ENCODE results near the gene SKIC2.
"Not testable (repeated sequence)": the region's sequence is repeated elsewhere in the genome, so short reads cannot be mapped to it uniquely, and the experiment has no call there.

Gene SKIC2

GRCh38 chr6:32003301-32003700, 44.3 kb downstream of the SKIC2 start:
- H3K27ac ChIP-seq; H3K4me1 ChIP-seq (ENCODE audit: control insufficient read depth in 1 of 2, insufficient read depth in 1 of 2, low read depth in 1 of 2, low read length in 1 of 2); H3K27me3 ChIP-seq; H3K9me3 ChIP-seq; H3K36me3 ChIP-seq; H3K4me3 ChIP-seq (ENCODE audit: low read depth in 1 of 2, low read length in 1 of 2): not testable (repeated sequence)

GRCh38 chr6:32004393-32004792, 45.4 kb downstream of the SKIC2 start:
- not testable (repeated sequence) for H3K36me3 ChIP-seq; H3K4me3 ChIP-seq (ENCODE audit: low read depth in 1 of 2, low read length in 1 of 2); H3K27ac ChIP-seq; H3K27me3 ChIP-seq; H3K4me1 ChIP-seq (ENCODE audit: control insufficient read depth in 1 of 2, insufficient read depth in 1 of 2, low read depth in 1 of 2, low read length in 1 of 2); H3K9me3 ChIP-seq

GRCh38 chr6:32004864-32005537, 46.0 kb downstream of the SKIC2 start:
- H3K27me3 ChIP-seq; H3K4me3 ChIP-seq (ENCODE audit: low read depth in 1 of 2, low read length in 1 of 2); H3K27ac ChIP-seq; H3K4me1 ChIP-seq (ENCODE audit: control insufficient read depth in 1 of 2, insufficient read depth in 1 of 2, low read depth in 1 of 2, low read length in 1 of 2); H3K36me3 ChIP-seq; H3K9me3 ChIP-seq: not testable (repeated sequence)

GRCh38 chr6:32005538-32005880, 46.5 kb downstream of the SKIC2 start:
- not testable (repeated sequence) for H3K9me3 ChIP-seq; H3K27me3 ChIP-seq; H3K4me1 ChIP-seq (ENCODE audit: control insufficient read depth in 1 of 2, insufficient read depth in 1 of 2, low read depth in 1 of 2, low read length in 1 of 2); H3K4me3 ChIP-seq (ENCODE audit: low read depth in 1 of 2, low read length in 1 of 2); H3K36me3 ChIP-seq; H3K27ac ChIP-seq

GRCh38 chr6:32005991-32006529, 47.1 kb downstream of the SKIC2 start:
- H3K36me3 ChIP-seq = not testable (repeated sequence)

GRCh38 chr6:32007086-32007485, 48.1 kb downstream of the SKIC2 start:
- not testable (repeated sequence) for H3K27me3 ChIP-seq; H3K27ac ChIP-seq; H3K36me3 ChIP-seq; H3K4me1 ChIP-seq (ENCODE audit: control insufficient read depth in 1 of 2, insufficient read depth in 1 of 2, low read depth in 1 of 2, low read length in 1 of 2); H3K4me3 ChIP-seq (ENCODE audit: low read depth in 1 of 2, low read length in 1 of 2); H3K9me3 ChIP-seq

More at GRCh38 chr6:32005991-32006529, 47.1 kb downstream of the SKIC2 start:
- H3K27ac ChIP-seq; H3K4me3 ChIP-seq (ENCODE audit: low read depth in 1 of 2, low read length in 1 of 2); H3K4me1 ChIP-seq (ENCODE audit: control insufficient read depth in 1 of 2, insufficient read depth in 1 of 2, low read depth in 1 of 2, low read length in 1 of 2); H3K9me3 ChIP-seq; H3K27me3 ChIP-seq: not testable (repeated sequence)

- not testable (repeated sequence) for H3K27me3 ChIP-seq; H3K27ac ChIP-seq; H3K4me1 ChIP-seq (ENCODE audit: control insufficient read depth in 1 of 2, insufficient read depth in 1 of 2, low read depth in 1 of 2, low read length in 1 of 2); H3K9me3 ChIP-seq; H3K36me3 ChIP-seq; H3K4me3 ChIP-seq (ENCODE audit: low read depth in 1 of 2, low read length in 1 of 2)
These were observed 49.1 kb downstream of the SKIC2 start for GRCh38 chr6:32008037-32008436.

GRCh38 chr6:32008616-32009015, 49.6 kb downstream of the SKIC2 start:
- not testable (repeated sequence) for H3K27me3 ChIP-seq; H3K9me3 ChIP-seq; H3K4me1 ChIP-seq (ENCODE audit: control insufficient read depth in 1 of 2, insufficient read depth in 1 of 2, low read depth in 1 of 2, low read length in 1 of 2); H3K4me3 ChIP-seq (ENCODE audit: low read depth in 1 of 2, low read length in 1 of 2); H3K27ac ChIP-seq; H3K36me3 ChIP-seq

- H3K27me3 ChIP-seq; H3K4me1 ChIP-seq (ENCODE audit: control insufficient read depth in 1 of 2, insufficient read depth in 1 of 2, low read depth in 1 of 2, low read length in 1 of 2); H3K4me3 ChIP-seq (ENCODE audit: low read depth in 1 of 2, low read length in 1 of 2); H3K27ac ChIP-seq; H3K36me3 ChIP-seq; H3K9me3 ChIP-seq: not testable (repeated sequence)
These were observed 50.6 kb downstream of the SKIC2 start for GRCh38 chr6:32009537-32009936.

GRCh38 chr6:32010856-32011530, 52.0 kb downstream of the SKIC2 start:
- H3K27me3 ChIP-seq; H3K4me3 ChIP-seq (ENCODE audit: low read depth in 1 of 2, low read length in 1 of 2); H3K9me3 ChIP-seq; H3K27ac ChIP-seq; H3K4me1 ChIP-seq (ENCODE audit: control insufficient read depth in 1 of 2, insufficient read depth in 1 of 2, low read depth in 1 of 2, low read length in 1 of 2); H3K36me3 ChIP-seq: not testable (repeated sequence)

- H3K9me3 ChIP-seq; H3K4me1 ChIP-seq (ENCODE audit: control insufficient read depth in 1 of 2, insufficient read depth in 1 of 2, low read depth in 1 of 2, low read length in 1 of 2); H3K36me3 ChIP-seq; H3K4me3 ChIP-seq (ENCODE audit: low read depth in 1 of 2, low read length in 1 of 2); H3K27me3 ChIP-seq; H3K27ac ChIP-seq: not testable (repeated sequence)
These were observed 54.1 kb downstream of the SKIC2 start for GRCh38 chr6:32012941-32013617.

GRCh38 chr6:32013738-32014137, 54.8 kb downstream of the SKIC2 start:
- not testable (repeated sequence) for H3K27me3 ChIP-seq; H3K36me3 ChIP-seq; H3K4me1 ChIP-seq (ENCODE audit: control insufficient read depth in 1 of 2, insufficient read depth in 1 of 2, low read depth in 1 of 2, low read length in 1 of 2); H3K27ac ChIP-seq; H3K9me3 ChIP-seq; H3K4me3 ChIP-seq (ENCODE audit: low read depth in 1 of 2, low read length in 1 of 2)

GRCh38 chr6:32014547-32014946, 55.6 kb downstream of the SKIC2 start, which contains the start of gene C4B:
TSS of gene C4B (plus strand) at chr6:32014795. CDS start at chr6:32014846, 51 bp downstream.
- not testable (repeated sequence) for H3K36me3 ChIP-seq

More at GRCh38 chr6:32014547-32014946, 55.6 kb downstream of the SKIC2 start, which contains the start of gene C4B:
- H3K4me3 ChIP-seq (ENCODE audit: low read depth in 1 of 2, low read length in 1 of 2); H3K4me1 ChIP-seq (ENCODE audit: control insufficient read depth in 1 of 2, insufficient read depth in 1 of 2, low read depth in 1 of 2, low read length in 1 of 2); H3K9me3 ChIP-seq; H3K27ac ChIP-seq; H3K27me3 ChIP-seq: not testable (repeated sequence)

All from neutrophil (primary cell).